IPS-20b (cell line): Measurements from ENCODE around the gene IQCN.
A peak's percentile ranks its signal among the peaks of the same experiment; 100 is the strongest.
"Not testable (repeated sequence)": the region's sequence is repeated elsewhere in the genome, so short reads cannot be mapped to it uniquely, and the experiment has no call there.

Experiments
- H3K27ac ChIP-seq: one replicate; pipeline ENCODE4 v1.5.1; 2013; ENCODE audit warnings: low read length
- H3K27me3 ChIP-seq: 2 replicates; pipeline ENCODE4 v1.6.1; 2013; ENCODE audit warnings: mild to moderate bottlenecking, low read length, inconsistent platforms; ENCODE audit not compliant: insufficient read depth
- H3K36me3 ChIP-seq: 2 replicates; pipeline ENCODE4 v1.6.1; 2013; ENCODE audit warnings: low read depth, mild to moderate bottlenecking, inconsistent platforms, low read length, moderate library complexity; ENCODE audit not compliant: insufficient read depth
- H3K4me1 ChIP-seq: 2 replicates; pipeline ENCODE4 v1.6.1; 2013; ENCODE audit warnings: mild to moderate bottlenecking, control low read depth, inconsistent platforms, low read length, moderate library complexity; ENCODE audit not compliant: insufficient read depth
- H3K4me3 ChIP-seq: 2 replicates; pipeline ENCODE4 v1.5.1; 2013; ENCODE audit warnings: mild to moderate bottlenecking, low read length, inconsistent platforms
- H3K9ac ChIP-seq: 2 replicates; pipeline ENCODE4 v1.6.1; 2013; ENCODE audit warnings: low read depth, mild to moderate bottlenecking, inconsistent platforms, low read length, moderate library complexity
- H3K9me3 ChIP-seq: 2 replicates; pipeline ENCODE4 v1.6.1; 2013; ENCODE audit warnings: mild to moderate bottlenecking, low read depth, low read length, inconsistent platforms; ENCODE audit not compliant: insufficient read depth

Gene IQCN

DNA sequence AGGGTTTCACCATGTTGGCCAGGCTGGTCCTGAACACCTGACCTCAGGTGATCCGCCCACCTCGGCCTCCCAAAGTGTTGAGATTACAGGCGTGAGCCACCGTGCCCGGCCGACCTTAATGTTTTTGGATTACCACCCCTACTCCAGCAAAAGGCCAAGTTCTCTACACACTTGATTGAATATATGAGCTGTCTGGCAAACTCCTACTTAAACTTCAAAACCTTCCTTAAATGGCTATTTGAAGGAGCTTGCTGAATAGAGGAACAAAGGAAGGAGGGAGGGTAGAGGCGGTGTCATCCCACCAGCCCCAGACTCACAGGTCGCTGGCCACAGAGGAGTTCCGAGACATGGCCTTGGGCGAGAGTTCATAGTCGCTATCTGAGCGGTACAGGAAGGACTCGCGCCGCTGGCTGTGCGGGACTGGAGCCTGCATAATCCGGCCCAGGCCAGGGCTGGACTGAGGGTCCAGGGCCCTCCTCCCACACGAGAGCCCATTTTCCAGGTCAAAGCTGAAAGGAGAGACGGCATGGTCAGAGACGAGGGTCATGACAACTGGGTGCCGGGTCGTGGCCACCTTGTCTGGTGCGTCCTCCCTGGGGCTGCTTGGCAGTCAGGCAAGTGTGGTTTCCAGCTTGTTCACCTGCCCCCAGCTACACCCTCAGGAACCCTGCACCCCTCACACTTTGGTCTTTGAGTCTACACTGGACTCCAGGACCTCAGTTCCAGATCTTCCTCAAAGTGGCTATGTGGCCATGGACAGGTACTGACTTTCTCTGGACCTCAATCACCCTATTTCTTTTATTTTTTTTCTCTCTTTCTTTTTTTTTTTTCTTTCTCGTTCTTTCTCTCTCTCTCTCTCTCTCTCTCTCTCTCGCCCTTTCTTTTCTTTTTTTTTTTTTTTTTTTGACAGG, 52.2 kb downstream of the IQCN start:
- Histone ChIP-seq H3K9ac (no peak overlapping the region), H3K4me3 (no peak overlapping the region), H3K9me3 (no peaks in the 10 kb centered on the region), H3K36me3 (no peaks in the 10 kb centered on the region), H3K27ac (no peak overlapping the region), H3K4me1 (peaks cover 3% of the 10 kb centered on the region; the same call in 1 of the 2 replicates), H3K27me3 (peaks cover 35% of the 10 kb centered on the region)

- Histone ChIP-seq H3K9me3 (no peaks in the 10 kb centered on the region), H3K27ac (no peak overlapping the region), H3K36me3 (no peaks in the 10 kb centered on the region), H3K4me1 (peaks cover 3% of the 10 kb centered on the region; the same call in 1 of the 2 replicates), H3K4me3 (peak overlapping the region; percentile 57), H3K9ac (peak overlapping the region; percentile 41; the same call in 1 of the 2 replicates), H3K27me3 (peaks cover 22% of the 10 kb centered on the region)
Observed at GRCh38 chr19:18220632-18221275, 53.5 kb downstream of the IQCN start.

- H3K9me3 ChIP-seq, result no peaks in the 10 kb centered on the region
- no peaks in the 10 kb centered on the region for H3K36me3 ChIP-seq
- H3K4me3 ChIP-seq, result peak overlapping the region; percentile 57; the same call in 1 of the 2 replicates
- no peak overlapping the region for H3K27ac ChIP-seq
- H3K9ac ChIP-seq, result no peak overlapping the region; the same call in 1 of the 2 replicates
- peaks cover 3% of the 10 kb centered on the region; the same call in 1 of the 2 replicates for H3K4me1 ChIP-seq
- peaks cover 15% of the 10 kb centered on the region for H3K27me3 ChIP-seq
Observed at GRCh38 chr19:18219911-18220631, 54.2 kb downstream of the IQCN start.

- Histone ChIP-seq H3K9ac (no peak overlapping the region), H3K4me1 (peaks cover 3% of the 10 kb centered on the region; the same call in 1 of the 2 replicates), H3K4me3 (no peak overlapping the region), H3K36me3 (no peaks in the 10 kb centered on the region), H3K9me3 (no peaks in the 10 kb centered on the region), H3K27ac (no peak overlapping the region), H3K27me3 (peaks cover 10% of the 10 kb centered on the region; the same call in 1 of the 2 replicates)
Observed at GRCh38 chr19:18218600-18218999, 55.7 kb downstream of the IQCN start.

GRCh38 chr19:18218159-18218558, 56.1 kb downstream of the IQCN start:
- peaks cover 3% of the 10 kb centered on the region; the same call in 1 of the 2 replicates for H3K4me1 ChIP-seq
- H3K27me3 ChIP-seq, result peaks cover 10% of the 10 kb centered on the region; the same call in 1 of the 2 replicates
- no peak overlapping the region for H3K27ac ChIP-seq
- H3K9me3 ChIP-seq, result no peaks in the 10 kb centered on the region
- no peak overlapping the region for H3K4me3 ChIP-seq
- no peak overlapping the region for H3K9ac ChIP-seq
- no peaks in the 10 kb centered on the region for H3K36me3 ChIP-seq

DNA sequence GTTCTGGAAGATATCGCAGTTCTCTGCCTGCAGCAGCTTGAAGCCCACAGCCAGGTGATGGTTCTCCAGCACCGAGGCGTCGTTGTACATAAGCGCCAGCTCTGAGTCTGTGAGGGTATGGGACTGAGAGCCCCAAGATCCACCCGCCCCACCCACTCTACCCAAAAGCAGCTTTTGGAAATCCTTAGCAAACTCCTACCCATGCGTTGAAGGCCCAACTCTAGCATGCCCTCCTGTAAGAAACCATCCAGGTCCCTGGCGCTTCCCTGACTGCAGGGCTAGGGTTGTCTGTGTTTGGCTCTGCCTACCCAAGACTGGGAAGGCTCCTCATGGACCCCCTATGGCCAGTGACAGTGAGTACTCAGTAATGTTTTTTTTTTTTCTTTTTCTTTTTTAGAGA, 57.5 kb downstream of the IQCN start:
- Histone ChIP-seq H3K27ac (no peak overlapping the region), H3K9me3 (no peaks in the 10 kb centered on the region), H3K36me3 (no peaks in the 10 kb centered on the region), H3K9ac (no peak overlapping the region), H3K4me1 (peaks cover 3% of the 10 kb centered on the region; the same call in 1 of the 2 replicates), H3K27me3 (peaks cover 10% of the 10 kb centered on the region; the same call in 1 of the 2 replicates), H3K4me3 (no peak overlapping the region)

DNA sequence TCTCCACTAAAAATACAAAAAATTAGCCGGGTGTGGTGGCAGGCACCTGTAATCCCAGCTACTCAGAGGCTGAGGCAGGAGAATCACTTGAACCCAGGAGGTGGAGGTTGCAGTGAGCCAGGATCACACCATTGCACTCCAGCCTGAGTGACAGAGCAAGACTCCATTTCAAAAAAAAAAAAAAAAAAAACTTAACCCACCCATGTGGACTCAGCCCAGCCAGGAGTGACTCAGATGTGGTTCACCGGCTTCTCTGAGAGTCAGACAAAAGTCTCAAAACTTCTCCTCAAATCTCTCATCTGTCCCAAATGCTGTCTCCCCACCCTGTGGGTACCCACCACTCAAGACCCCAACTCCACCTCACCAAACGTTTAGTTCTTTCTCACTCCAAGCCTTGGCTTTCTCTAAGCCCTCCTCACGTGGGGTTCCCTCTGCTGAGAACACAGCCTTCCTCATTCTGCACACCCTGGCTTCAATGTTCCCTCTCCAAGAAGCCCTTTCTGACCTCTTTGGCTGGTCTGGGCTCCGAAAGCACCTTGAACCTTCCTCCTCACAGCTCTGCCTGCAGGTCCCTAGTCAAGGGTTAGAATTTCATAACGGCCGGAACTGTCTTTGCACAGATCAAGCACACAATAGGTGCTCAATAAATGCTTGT, 59.3 kb downstream of the IQCN start:
- H3K27me3 ChIP-seq, result peaks cover 3% of the 10 kb centered on the region; the same call in 1 of the 2 replicates
- H3K9me3 ChIP-seq, result no peaks in the 10 kb centered on the region
- no peak overlapping the region for H3K4me3 ChIP-seq
- no peaks in the 10 kb centered on the region for H3K36me3 ChIP-seq
- H3K9ac ChIP-seq, result no peak overlapping the region
- no peaks in the 10 kb centered on the region for H3K4me1 ChIP-seq
- no peak overlapping the region for H3K27ac ChIP-seq

DNA sequence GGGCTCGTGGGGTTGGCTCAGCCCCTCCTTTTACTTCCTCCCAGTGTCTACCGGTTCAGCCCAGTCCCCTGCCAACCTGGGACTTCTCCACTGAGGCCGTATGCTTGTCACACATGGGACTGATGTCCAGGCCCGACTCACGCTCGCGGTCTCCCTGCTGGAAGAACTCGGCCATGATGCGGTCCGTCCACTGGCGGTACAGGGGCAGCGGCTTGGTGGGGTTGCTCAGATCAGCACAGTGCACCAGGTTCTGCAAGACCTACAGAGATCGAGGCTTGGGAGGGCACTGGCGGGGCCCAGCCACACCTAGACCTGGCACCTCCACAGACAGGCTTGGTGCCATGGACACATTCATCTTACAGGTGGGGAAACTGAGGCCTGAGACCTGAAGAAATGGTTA, 62.6 kb downstream of the IQCN start:
- Histone ChIP-seq H3K27me3 (no peaks in the 10 kb centered on the region), H3K36me3 (no peaks in the 10 kb centered on the region), H3K9ac (no peak overlapping the region), H3K4me1 (no peaks in the 10 kb centered on the region), H3K9me3 (no peaks in the 10 kb centered on the region), H3K4me3 (no peak overlapping the region), H3K27ac (no peak overlapping the region)

- not testable (repeated sequence) for H3K4me3 ChIP-seq, H3K4me1 ChIP-seq, H3K9me3 ChIP-seq, H3K9ac ChIP-seq, H3K27ac ChIP-seq, H3K27me3 ChIP-seq, H3K36me3 ChIP-seq
Observed at GRCh38 chr19:18209912-18210311, 64.3 kb downstream of the IQCN start.

GRCh38 chr19:18208098-18208951, 65.9 kb downstream of the IQCN start:
- Histone ChIP-seq H3K36me3 (no peaks in the 10 kb centered on the region), H3K27me3 (peaks cover 2% of the 10 kb centered on the region), H3K4me3 (no peak overlapping the region), H3K4me1 (peaks cover 7% of the 10 kb centered on the region; the same call in 1 of the 2 replicates), H3K9me3 (no peaks in the 10 kb centered on the region), H3K9ac (no peak overlapping the region), H3K27ac (no peak overlapping the region)
